IPS-20b (cell line): ENCODE results near the gene ANKS1A.
"Not testable (repeated sequence)": the region's sequence is repeated elsewhere in the genome, so short reads cannot be mapped to it uniquely, and the experiment has no call there.

Experiments
- H3K27ac ChIP-seq: one replicate; pipeline ENCODE4 v1.5.1; 2013; ENCODE audit warnings: low read length
- H3K27me3 ChIP-seq: 2 replicates; pipeline ENCODE4 v1.6.1; 2013; ENCODE audit warnings: mild to moderate bottlenecking, low read length, inconsistent platforms; ENCODE audit not compliant: insufficient read depth
- H3K36me3 ChIP-seq: 2 replicates; pipeline ENCODE4 v1.6.1; 2013; ENCODE audit warnings: low read depth, mild to moderate bottlenecking, inconsistent platforms, low read length, moderate library complexity; ENCODE audit not compliant: insufficient read depth
- H3K4me1 ChIP-seq: 2 replicates; pipeline ENCODE4 v1.6.1; 2013; ENCODE audit warnings: mild to moderate bottlenecking, control low read depth, inconsistent platforms, low read length, moderate library complexity; ENCODE audit not compliant: insufficient read depth
- H3K4me3 ChIP-seq: 2 replicates; pipeline ENCODE4 v1.5.1; 2013; ENCODE audit warnings: mild to moderate bottlenecking, low read length, inconsistent platforms
- H3K9ac ChIP-seq: 2 replicates; pipeline ENCODE4 v1.6.1; 2013; ENCODE audit warnings: low read depth, mild to moderate bottlenecking, inconsistent platforms, low read length, moderate library complexity
- H3K9me3 ChIP-seq: 2 replicates; pipeline ENCODE4 v1.6.1; 2013; ENCODE audit warnings: mild to moderate bottlenecking, low read depth, low read length, inconsistent platforms; ENCODE audit not compliant: insufficient read depth

The ANKS1A gene

DNA sequence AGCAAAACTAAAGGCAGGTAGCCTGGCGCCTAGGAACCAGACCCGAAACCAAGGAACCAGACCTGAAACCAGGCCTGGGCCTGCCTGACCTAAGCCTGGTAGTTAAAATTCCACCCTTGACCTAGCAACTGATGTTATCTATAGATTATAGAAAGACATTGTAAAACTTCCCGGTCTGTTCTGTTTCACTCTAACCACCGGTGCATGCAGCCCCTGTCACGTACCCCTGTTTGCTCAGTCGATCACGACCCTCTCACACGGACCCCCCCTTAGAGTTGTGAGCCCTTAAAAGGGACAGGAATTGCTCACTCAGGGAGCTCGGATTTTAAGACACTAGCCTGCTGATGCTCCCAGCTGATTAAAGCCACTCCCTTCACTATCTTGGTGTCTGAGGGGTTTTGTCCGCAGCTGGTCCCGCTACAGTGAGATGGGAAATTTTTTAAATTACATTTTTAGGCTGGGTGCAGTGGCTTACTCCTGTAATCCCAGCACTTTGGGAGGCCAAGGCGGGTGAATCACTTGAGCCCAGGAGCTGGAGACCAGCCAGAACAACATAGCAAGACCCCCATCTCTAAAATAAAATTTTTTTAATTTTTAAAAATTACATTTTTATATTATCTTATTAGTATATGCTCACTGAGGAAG lies 115.0 kb downstream of the ANKS1A start:
- H3K27me3 ChIP-seq, H3K9ac ChIP-seq, H3K4me3 ChIP-seq, H3K9me3 ChIP-seq, H3K4me1 ChIP-seq, H3K27ac ChIP-seq: not testable (repeated sequence)
- peaks cover 11% of the 10 kb centered on the region for H3K36me3 ChIP-seq

DNA sequence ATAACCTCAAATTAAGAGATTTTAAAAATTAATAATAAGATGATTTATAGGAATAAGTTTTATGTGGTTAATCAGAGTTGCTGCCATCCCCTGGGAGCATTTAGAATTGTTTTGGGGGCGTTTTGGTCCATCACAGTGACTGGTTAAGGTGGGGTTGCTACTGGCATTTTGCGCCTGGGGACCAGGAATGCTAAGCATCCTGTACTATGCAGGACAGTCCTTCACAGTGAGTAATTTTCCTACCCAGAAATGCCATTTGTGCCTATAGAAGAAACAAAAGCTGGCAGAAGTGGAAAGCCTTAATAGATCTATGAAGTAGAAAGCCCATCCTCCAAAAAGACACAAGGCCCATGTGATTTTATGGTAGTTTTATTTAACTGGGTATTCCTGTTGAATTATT lies 118.0 kb downstream of the ANKS1A start:
- no peak overlapping the region for H3K9ac ChIP-seq
- H3K36me3 ChIP-seq, result peaks cover 10% of the 10 kb centered on the region
- H3K4me1 ChIP-seq, result no peaks in the 10 kb centered on the region
- H3K27ac ChIP-seq, result no peak overlapping the region
- H3K4me3 ChIP-seq, result no peak overlapping the region
- H3K27me3 ChIP-seq, result no peaks in the 10 kb centered on the region
- H3K9me3 ChIP-seq, result no peaks in the 10 kb centered on the region

DNA sequence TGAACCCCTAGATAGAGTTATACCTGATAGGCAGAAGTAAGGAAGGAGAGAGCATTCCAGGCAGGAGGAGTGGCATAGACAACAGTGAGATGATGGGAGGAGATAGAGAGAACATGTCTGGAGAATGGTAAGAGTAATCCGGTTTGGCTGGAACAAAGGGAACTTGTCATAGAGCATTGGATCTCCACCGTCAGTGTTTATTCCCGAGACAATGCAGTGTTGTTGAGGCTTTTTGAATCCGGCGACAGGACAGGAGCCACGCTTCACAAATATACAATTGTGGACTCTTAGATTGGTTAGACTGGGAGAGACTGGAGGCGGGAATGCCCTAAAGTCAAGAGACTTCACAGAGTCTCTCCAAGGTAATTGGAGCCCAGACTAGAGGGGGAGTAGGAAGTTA lies 119.8 kb downstream of the ANKS1A start:
- H3K4me3 ChIP-seq, result no peak overlapping the region

DNA sequence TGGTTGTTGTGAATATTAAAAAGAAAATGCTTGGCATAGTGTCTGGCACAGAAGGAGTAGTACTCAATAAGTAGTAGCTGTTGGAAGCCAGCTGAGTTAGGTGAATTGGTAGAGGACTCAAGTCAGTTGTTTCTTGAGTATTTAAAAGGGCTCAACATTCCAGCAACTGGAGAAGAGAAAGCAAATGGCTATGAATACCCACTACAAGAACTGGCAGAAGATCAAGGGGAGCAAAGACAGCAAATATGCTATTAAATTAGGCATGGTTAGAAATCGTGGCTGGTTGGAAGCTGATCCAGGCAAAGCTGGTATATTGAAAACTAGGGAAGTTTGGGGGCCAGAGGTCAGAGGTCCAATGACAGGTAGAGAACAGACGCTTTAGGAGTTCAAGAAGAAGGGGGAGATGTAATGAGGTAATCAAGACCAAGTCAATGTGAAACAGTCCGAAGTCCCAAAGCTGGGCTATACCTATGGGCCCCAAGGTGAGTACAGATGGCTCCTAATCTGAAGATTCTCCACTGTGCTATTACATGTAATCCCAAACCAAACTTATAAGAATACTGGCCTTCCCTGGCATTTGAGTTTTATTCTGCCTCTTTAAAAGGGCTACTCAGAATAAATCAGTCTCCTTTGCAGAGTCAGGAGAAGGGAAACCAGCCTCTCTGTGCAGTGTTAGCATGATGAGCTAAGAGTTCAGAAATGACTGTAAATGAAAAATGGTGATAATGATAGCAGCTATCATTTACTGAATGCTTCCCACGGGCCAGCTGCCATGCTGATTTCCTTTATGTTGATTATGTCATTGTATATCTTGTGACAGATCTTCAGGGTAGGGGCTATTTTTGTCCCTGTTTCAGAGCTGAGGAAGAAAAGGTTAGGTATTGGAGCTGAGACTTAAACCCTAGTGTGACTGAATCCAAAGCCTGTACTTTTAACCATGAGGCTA lies 122.3 kb downstream of the ANKS1A start:
- Histone ChIP-seq H3K4me3 (no peak overlapping the region), H3K27ac (no peak overlapping the region), H3K36me3 (no peaks in the 10 kb centered on the region), H3K27me3 (no peaks in the 10 kb centered on the region), H3K4me1 (peaks cover 3% of the 10 kb centered on the region; the same call in 1 of the 2 replicates), H3K9me3 (no peaks in the 10 kb centered on the region), H3K9ac (no peak overlapping the region)

More for the DNA sequence above, 119.8 kb downstream of the ANKS1A start:
- Histone ChIP-seq H3K4me1 (no peaks in the 10 kb centered on the region), H3K27me3 (no peaks in the 10 kb centered on the region), H3K27ac (no peak overlapping the region), H3K9ac (no peak overlapping the region), H3K36me3 (no peaks in the 10 kb centered on the region), H3K9me3 (no peaks in the 10 kb centered on the region)

DNA sequence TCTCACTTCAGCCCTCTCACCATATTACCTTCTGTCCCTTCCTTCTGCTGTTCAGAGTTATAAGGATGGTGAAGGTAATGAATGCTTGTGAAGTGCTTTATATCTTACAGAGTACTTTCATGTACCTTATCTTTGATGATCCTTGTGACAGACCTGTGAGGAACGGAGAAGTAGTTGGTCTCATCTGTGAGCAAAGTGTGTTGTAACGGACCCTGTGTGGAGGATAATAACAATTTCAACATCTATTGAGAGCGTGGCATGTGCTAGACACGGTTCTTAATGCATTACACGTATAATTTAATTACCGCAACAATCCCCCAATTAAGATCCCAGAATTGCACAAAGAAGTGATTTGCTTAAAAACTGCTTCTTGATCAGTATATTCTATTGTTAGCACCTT lies 124.6 kb downstream of the ANKS1A start:
- H3K4me3 ChIP-seq, result no peak overlapping the region
- peaks cover 3% of the 10 kb centered on the region; the same call in 1 of the 2 replicates for H3K4me1 ChIP-seq
- H3K36me3 ChIP-seq, result peaks cover 8% of the 10 kb centered on the region

DNA sequence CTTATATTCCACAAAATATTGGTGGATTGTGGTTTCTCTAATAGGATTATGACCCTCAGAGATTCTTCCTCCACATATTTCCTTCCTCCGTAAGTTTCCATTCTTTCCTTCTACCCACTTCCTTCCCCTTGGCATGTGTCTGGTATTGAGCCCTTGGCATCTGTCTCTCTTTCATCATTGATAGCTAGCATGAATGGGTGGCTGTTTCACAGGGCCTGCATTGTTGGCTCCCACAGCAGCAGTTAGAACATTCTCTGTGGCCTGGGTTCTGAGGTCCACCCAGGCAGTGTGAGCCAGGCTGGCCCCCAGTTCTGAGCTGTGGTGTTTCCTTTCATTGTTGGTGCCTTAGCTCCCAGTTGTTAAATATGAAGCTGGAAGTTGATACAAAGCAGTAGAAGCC lies 125.3 kb downstream of the ANKS1A start:
- no peaks in the 10 kb centered on the region for H3K9me3 ChIP-seq
- no peak overlapping the region for H3K4me3 ChIP-seq
- H3K27ac ChIP-seq, result no peak overlapping the region
- H3K36me3 ChIP-seq, result peaks cover 8% of the 10 kb centered on the region
- H3K27me3 ChIP-seq, result no peaks in the 10 kb centered on the region
- peaks cover 3% of the 10 kb centered on the region; the same call in 1 of the 2 replicates for H3K4me1 ChIP-seq
- no peak overlapping the region for H3K9ac ChIP-seq

More for the DNA sequence above, 124.6 kb downstream of the ANKS1A start:
- no peaks in the 10 kb centered on the region for H3K9me3 ChIP-seq
- H3K27ac ChIP-seq, result no peak overlapping the region
- no peak overlapping the region for H3K9ac ChIP-seq
- no peaks in the 10 kb centered on the region for H3K27me3 ChIP-seq

DNA sequence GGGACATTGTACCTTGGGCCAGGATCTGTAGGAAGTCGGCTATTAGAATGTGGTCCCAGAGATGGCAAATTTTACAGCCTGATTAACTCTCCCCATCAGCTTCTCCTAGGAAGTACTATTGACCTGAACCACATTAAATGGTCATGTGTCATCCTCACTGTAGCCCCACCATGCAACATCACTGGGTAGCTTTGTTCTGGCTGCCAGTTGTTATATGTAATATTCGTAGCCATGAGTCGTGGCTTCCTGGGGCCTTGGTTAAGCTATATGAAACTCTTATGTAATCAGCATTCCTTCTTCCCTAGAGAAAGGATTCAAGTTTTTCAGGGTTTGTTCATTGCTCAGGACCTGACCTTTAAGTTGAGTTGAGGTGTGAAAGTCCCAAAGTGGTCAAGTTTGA lies 125.7 kb downstream of the ANKS1A start:
- no peaks in the 10 kb centered on the region for H3K27me3 ChIP-seq
- H3K9ac ChIP-seq, result no peak overlapping the region
- peaks cover 3% of the 10 kb centered on the region; the same call in 1 of the 2 replicates for H3K4me1 ChIP-seq
- no peak overlapping the region for H3K27ac ChIP-seq
- H3K36me3 ChIP-seq, result peaks cover 8% of the 10 kb centered on the region
- H3K9me3 ChIP-seq, result no peaks in the 10 kb centered on the region
- no peak overlapping the region for H3K4me3 ChIP-seq

DNA sequence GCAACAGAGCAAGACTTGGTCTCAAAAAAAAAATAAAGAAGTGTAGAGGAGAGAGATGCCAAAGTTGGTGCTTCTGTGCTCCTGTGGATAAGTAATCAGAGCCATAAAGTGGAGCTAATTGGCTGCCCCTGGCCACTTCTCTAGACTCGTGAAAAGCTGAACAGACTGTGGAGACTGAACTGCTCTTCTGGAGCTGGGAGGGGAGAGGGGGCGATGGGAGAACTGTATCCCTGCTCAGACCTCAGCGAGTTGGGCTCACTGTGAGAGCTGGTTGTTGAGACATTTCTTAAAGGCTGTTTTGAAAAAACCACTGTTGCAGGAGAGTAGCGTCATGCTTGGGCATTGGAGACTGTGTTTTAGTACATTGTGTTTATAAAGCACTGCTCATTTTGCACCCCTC lies 126.4 kb downstream of the ANKS1A start:
- Histone ChIP-seq H3K9ac (no peak overlapping the region), H3K27me3 (no peaks in the 10 kb centered on the region), H3K27ac (no peak overlapping the region), H3K4me1 (peaks cover 3% of the 10 kb centered on the region; the same call in 1 of the 2 replicates), H3K9me3 (no peaks in the 10 kb centered on the region), H3K36me3 (peaks cover 8% of the 10 kb centered on the region), H3K4me3 (no peak overlapping the region)

DNA sequence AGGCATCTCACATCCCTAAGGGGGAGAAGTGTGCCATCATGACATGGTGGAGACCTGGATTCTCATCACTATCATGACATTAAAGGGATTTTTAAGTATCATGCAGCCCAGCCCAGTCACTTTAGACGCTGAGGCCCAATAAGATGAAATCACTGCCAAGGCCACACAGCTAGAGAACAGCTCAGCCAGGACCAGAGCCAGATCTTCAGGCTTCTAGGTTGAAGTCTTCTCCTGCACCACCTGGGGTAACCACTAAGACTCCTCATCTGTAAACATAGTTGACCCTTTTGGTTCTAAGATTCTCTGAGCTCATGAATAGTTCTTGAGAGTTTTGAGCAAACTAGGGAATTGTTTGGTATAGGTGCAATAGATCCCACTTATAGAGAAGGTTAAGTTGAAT lies 126.9 kb downstream of the ANKS1A start:
- Histone ChIP-seq H3K4me1 (peaks cover 3% of the 10 kb centered on the region; the same call in 1 of the 2 replicates), H3K36me3 (peaks cover 8% of the 10 kb centered on the region), H3K4me3 (no peak overlapping the region), H3K27me3 (no peaks in the 10 kb centered on the region), H3K9ac (no peak overlapping the region), H3K9me3 (no peaks in the 10 kb centered on the region), H3K27ac (no peak overlapping the region)

DNA sequence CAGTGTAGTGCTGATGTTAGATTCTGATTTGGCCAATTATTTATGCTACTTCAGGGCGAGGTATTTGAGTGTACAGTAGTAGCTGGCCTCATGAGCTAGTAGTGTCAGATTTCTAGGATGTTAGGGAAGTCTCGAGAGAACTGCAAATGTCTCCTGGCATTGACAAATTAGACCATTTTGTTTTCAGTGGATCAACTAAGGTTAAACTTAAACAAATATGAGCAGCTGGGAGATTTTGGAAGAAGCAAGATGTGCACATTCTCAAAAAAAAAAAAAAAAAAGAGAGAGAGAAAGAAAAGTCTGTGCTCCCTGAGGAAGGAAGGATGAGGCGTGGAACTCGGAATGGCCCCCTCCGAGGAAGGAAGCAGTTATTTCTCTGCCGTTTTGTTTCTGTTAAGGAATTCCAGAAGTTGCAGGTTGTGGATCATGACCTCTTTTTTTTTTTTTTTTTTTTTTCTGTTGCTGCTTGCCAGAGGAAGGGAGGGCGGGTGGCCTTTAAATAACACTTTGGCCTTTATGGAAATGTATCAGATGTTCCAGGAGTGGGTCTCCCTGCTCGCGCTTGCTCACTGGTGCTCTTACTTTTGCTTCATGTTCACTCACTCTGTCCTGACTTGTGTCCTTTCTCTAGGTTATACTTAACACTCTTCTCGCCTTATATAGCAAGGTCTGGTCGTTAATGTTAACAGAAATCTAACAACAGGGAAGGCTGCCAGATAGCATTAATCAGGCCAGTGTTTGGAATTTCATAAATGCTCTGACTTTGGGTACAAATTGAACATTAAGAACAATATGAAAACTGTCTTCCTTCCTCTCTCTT lies 127.7 kb downstream of the ANKS1A start:
- 0 out of 2 replicates have a peak overlapping the region, but pooled peaks have one; percentile 2 for H3K9ac ChIP-seq
- no peaks in the 10 kb centered on the region for H3K9me3 ChIP-seq
- peaks cover 8% of the 10 kb centered on the region for H3K36me3 ChIP-seq
- no peaks in the 10 kb centered on the region for H3K27me3 ChIP-seq
- H3K4me1 ChIP-seq, result peaks cover 3% of the 10 kb centered on the region; the same call in 1 of the 2 replicates
- no peak overlapping the region for H3K27ac ChIP-seq
- no peak overlapping the region for H3K4me3 ChIP-seq

DNA sequence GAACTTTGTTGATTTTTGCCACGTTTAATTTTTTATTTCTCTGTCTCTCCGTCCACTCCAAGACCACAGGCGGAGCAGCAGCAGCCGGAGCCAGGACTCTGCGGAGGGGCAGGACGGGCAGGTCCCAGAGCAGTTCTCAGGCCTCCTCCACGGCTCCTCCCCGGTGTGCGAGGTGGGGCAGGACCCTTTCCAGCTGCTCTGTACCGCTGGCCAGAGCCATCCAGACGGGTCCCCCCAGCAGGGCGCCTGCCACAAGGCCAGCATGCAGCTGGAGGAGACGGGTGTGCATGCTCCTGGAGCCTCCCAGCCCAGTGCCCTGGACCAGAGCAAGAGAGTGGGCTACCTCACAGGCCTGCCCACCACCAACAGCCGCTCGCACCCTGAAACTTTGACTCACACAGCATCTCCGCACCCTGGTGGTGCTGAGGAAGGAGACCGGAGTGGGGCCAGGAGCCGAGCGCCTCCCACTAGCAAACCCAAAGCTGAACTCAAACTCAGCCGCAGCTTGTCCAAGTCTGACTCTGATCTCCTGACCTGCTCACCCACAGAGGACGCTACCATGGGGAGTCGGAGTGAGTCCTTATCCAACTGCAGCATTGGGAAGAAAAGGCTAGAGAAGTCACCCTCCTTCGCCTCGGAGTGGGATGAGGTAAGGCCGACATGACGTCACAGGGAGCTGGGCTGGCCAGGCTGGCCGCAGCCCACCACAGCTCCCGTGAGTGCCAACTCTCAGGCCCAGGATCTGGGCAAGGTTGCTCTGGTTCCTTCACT lies 128.5 kb downstream of the ANKS1A start:
- no peaks in the 10 kb centered on the region for H3K9me3 ChIP-seq
- H3K36me3 ChIP-seq, result peaks cover 8% of the 10 kb centered on the region
- H3K27ac ChIP-seq, result no peak overlapping the region
- peaks cover 8% of the 10 kb centered on the region for H3K4me1 ChIP-seq
- no peak overlapping the region for H3K4me3 ChIP-seq
- no peaks in the 10 kb centered on the region for H3K27me3 ChIP-seq
- no peak overlapping the region for H3K9ac ChIP-seq
